ENCODE measurements around the gene EPHA6. TPM values are rescaled to one million over a fixed set of nuclear protein-coding genes. Genes with fewer than 3 reads are reported as not detected.

Gene EPHA6
- total RNA-seq, 1 experiment from 2014 or later, result 0.61 TPM

DNA sequence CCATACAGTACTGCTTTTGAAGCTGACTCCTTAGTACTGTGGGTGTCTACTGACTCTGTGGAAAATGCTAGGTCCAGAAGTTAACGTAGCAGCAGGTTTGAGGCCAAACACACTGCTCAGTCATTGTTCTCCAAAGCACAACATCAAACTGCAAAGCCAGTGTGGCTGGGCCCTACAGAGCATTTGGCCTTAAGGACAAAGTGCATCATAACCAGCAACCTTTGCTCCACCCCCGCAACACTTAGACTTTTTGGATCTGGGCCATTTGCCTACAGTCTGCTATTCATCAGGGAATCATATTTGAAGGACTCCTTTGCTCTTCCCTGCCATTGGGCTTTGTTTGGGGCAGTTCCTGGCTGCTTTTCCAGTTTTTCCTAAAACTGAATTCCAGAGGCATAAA, 907.1 kb downstream of the EPHA6 start:
- no peak overlapping the region for H2BK120ac ChIP-seq (ENCODE audit: low read depth, low read length, poor library complexity, severe bottlenecking)
- H2BK15ac ChIP-seq (ENCODE audit: low read depth, low read length), result no peak overlapping the region
- H3K18ac ChIP-seq (ENCODE audit: insufficient read length, low read depth, low read length), result no peak overlapping the region
- H3K4me2 ChIP-seq (ENCODE audit: insufficient read depth, insufficient read length, low read length), result no peak overlapping the region
- no peak overlapping the region for H3K14ac ChIP-seq (ENCODE audit: insufficient read depth, low read length)
- Mint-ChIP-seq H3K9me3 (no peaks in the 10 kb centered on the region), H3K4me1 (peaks cover 8 to 11% of the 10 kb centered on the region in 2 experiments), H3K4me3 (no peak overlapping the region), H3K27ac (no peak overlapping the region), H3K27me3 (ENCODE audit: low read depth) (no peaks in the 10 kb centered on the region), H3K36me3 (ENCODE audit: insufficient read depth in 1 of 3, low read depth in 3 of 3) (no peaks in the 10 kb centered on the region)
- no peak overlapping the region for H4K91ac ChIP-seq (ENCODE audit: insufficient read length, low read depth, low read length)
- H4K8ac ChIP-seq (replicated peaks; ENCODE audit: insufficient read length, low read depth, low read length), result no peak overlapping the region
- H4K20me1 ChIP-seq (ENCODE audit: control insufficient read depth, insufficient read depth, insufficient read length), result no peaks in the 10 kb centered on the region
- peaks cover 2% of the 10 kb centered on the region; the same call in 1 of the 2 replicates for H3K4me1 ChIP-seq (ENCODE audit: insufficient read depth, low read length)
- H2BK20ac ChIP-seq (ENCODE audit: low read depth, low read length, poor library complexity, severe bottlenecking), result no peak overlapping the region
- H3K4ac ChIP-seq (ENCODE audit: low read depth, low read length), result no peak overlapping the region
- no peaks in the 10 kb centered on the region for H3K23me2 ChIP-seq (ENCODE audit: insufficient read length, low read depth, low read length, poor library complexity, severe bottlenecking)
- H3K79me2 ChIP-seq (ENCODE audit: insufficient read depth, low read length), result no peaks in the 10 kb centered on the region
- WGBS (ENCODE audit: extremely low coverage, insufficient read length, low lambda C conversion rate), result no CpG with 5 or more reads among the region's 2 CpGs
- no peak overlapping the region for H2AK5ac ChIP-seq (ENCODE audit: insufficient read length, low read length)
- no peaks in the 10 kb centered on the region for H3K9me3 ChIP-seq (ENCODE audit: control insufficient read depth, low read depth, low read length)
- no peak overlapping the region for H3K23ac ChIP-seq (ENCODE audit: insufficient read length, low read depth, low read length)
- no peaks in the 10 kb centered on the region for H3K27me3 ChIP-seq (ENCODE audit: insufficient read depth, low read length)
- no peak overlapping the region for H4K5ac ChIP-seq (ENCODE audit: insufficient read length, low read depth, low read length)
- no peak overlapping the region for H3T11ph ChIP-seq (ENCODE audit: low read length)
- H3K9ac ChIP-seq (ENCODE audit: extremely low read depth, insufficient read length, low read length), result no peak overlapping the region
- no peak overlapping the region for H3K56ac ChIP-seq (ENCODE audit: insufficient read length, low read depth, low read length)
- no peak overlapping the region for H2BK12ac ChIP-seq (ENCODE audit: insufficient read length, low read depth, low read length)
- DNase-seq, result no peak
- TF ChIP-seq, protein P1, sequence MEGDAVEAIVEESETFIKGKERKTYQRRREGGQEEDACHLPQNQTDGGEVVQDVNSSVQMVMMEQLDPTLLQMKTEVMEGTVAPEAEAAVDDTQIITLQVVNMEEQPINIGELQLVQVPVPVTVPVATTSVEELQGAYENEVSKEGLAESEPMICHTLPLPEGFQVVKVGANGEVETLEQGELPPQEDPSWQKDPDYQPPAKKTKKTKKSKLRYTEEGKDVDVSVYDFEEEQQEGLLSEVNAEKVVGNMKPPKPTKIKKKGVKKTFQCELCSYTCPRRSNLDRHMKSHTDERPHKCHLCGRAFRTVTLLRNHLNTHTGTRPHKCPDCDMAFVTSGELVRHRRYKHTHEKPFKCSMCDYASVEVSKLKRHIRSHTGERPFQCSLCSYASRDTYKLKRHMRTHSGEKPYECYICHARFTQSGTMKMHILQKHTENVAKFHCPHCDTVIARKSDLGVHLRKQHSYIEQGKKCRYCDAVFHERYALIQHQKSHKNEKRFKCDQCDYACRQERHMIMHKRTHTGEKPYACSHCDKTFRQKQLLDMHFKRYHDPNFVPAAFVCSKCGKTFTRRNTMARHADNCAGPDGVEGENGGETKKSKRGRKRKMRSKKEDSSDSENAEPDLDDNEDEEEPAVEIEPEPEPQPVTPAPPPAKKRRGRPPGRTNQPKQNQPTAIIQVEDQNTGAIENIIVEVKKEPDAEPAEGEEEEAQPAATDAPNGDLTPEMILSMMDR (conservative IDR thresholded peaks at IDR 0.05), result no peak
- no peaks in the 10 kb centered on the region for H3K79me1 ChIP-seq (ENCODE audit: insufficient read depth, low read depth, low read length, poor library complexity, severe bottlenecking)
- no peak overlapping the region for H2AFZ ChIP-seq (ENCODE audit: low read length)
- H3K27ac ChIP-seq (ENCODE audit: insufficient read length, low read depth, low read length), result no peak overlapping the region
- H2BK5ac ChIP-seq (ENCODE audit: insufficient read length, low read length), result no peak overlapping the region
